Measurements from ENCODE around the gene ABHD17A. TPM values are rescaled to one million over a fixed set of nuclear protein-coding genes. Genes with fewer than 3 reads are reported as not detected.
A peak's percentile ranks its signal among the peaks of the same experiment; 100 is the strongest.

ABHD17A gene
- total RNA-seq, 1 experiment from 2014 or later = 60.7 TPM

DNA sequence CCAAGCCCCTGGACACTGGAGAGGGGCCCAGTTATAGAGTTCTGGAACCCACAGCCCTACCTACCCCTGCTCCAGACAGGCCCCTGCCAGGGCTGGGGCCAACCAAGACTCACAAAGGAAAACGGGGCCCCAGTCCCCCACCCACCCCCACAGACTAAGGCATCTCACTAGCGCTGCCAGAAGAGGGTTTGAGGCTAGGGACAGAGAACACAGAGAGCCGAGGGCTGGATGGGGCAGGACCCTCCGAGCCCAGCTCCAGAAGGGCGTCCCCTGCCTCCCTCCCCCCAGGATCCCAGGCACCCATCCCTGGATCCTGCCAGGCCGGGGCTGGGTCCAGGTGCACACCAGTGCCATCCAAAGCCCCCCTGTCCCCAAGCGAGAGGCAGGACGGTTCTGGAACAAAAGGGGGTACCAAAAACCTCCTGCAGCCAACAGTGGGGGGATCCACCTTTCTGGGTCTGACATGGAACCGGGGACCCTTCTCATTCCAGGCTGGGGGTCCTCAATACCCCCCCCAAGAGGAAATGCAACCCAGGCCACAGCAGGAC is 32.6 kb downstream of the ABHD17A start:
- CTCF ChIA-PET = interaction anchor here (0.6 to 8.2 kb wide), 5 partner anchors 10 to 427 kb away, joined by 3 to 70 read pairs (median 5); no protein-coding TSS in a partner anchor
- Mint-ChIP-seq H3K36me3 (no peaks in the 10 kb centered on the region), H3K4me1 (peaks cover 31% of the 10 kb centered on the region), H3K27ac (no peak overlapping the region), H3K9me3 (no peaks in the 10 kb centered on the region), H3K27me3 (ENCODE audit: low read depth) (no peaks in the 10 kb centered on the region), H3K4me3 (peak overlapping the region; percentile 25; the same call in 1 of the 2 replicates)
- no peak for TF ChIP-seq CREB1 (CRISPR knock-in tag; IDR thresholded peaks at IDR 0.05)
- no peak for TF ChIP-seq E2F1 (CRISPR knock-in tag; IDR thresholded peaks at IDR 0.05)
- TF ChIP-seq MLX (CRISPR knock-in tag; IDR thresholded peaks at IDR 0.05) = no peak
- TF ChIP-seq, protein P1, sequence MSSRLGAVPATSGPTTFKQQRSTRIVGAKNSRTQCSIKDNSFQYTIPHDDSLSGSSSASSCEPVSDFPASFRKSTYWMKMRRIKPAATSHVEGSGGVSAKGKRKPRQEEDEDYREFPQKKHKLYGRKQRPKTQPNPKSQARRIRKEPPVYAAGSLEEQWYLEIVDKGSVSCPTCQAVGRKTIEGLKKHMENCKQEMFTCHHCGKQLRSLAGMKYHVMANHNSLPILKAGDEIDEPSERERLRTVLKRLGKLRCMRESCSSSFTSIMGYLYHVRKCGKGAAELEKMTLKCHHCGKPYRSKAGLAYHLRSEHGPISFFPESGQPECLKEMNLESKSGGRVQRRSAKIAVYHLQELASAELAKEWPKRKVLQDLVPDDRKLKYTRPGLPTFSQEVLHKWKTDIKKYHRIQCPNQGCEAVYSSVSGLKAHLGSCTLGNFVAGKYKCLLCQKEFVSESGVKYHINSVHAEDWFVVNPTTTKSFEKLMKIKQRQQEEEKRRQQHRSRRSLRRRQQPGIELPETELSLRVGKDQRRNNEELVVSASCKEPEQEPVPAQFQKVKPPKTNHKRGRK (CRISPR knock-in tag; IDR thresholded peaks at IDR 0.05; ENCODE audit: borderline replicate concordance) = no peak
- no peak for TF ChIP-seq ZNF121 (CRISPR knock-in tag; IDR thresholded peaks at IDR 0.05)
- TF ChIP-seq TEAD1 (CRISPR knock-in tag; IDR thresholded peaks at IDR 0.05) = no peak
- TF ChIP-seq GTF2I (CRISPR knock-in tag; conservative IDR thresholded peaks at IDR 0.05) = no peak
- no peak for TF ChIP-seq ZBTB43 (CRISPR knock-in tag; IDR thresholded peaks at IDR 0.05)
- TF ChIP-seq ARID4B (CRISPR knock-in tag; IDR thresholded peaks at IDR 0.05; ENCODE audit: borderline replicate concordance) = no peak
- TF ChIP-seq ATF1 (CRISPR knock-in tag; IDR thresholded peaks at IDR 0.05) = no peak
- TF ChIP-seq ZNF423 (CRISPR knock-in tag; IDR thresholded peaks at IDR 0.05) = no peak
- no peak for TF ChIP-seq IRF2 (CRISPR knock-in tag; IDR thresholded peaks at IDR 0.05; ENCODE audit: borderline replicate concordance, low read depth)
- no peak for TF ChIP-seq E2F5 (CRISPR knock-in tag; IDR thresholded peaks at IDR 0.05)
- DNase-seq (ENCODE audit: low spot score) (no peak), ATAC-seq (no peak)
- POLR2A ChIA-PET = interaction anchor here (0.6 kb wide), 1 partner anchor 14 kb away, joined by 4 read pairs; no protein-coding TSS in a partner anchor
